Neural progenitor cell (in vitro differentiated cells): ENCODE data around the gene USF2. TPM values are rescaled to one million over a fixed set of nuclear protein-coding genes. Genes with fewer than 3 reads are reported as not detected.

Source experiments
- DNase-seq: peaks from one replicate; pipeline ENCODE4 v3.0.0-alpha.2; 2016; ENCODE audit warnings: low spot score
- H2AFZ ChIP-seq: fragments of 200-600 bp; sonication (generic); replicated peaks from 2 replicates; pipeline ENCODE4 v1.6.1; 2016; ENCODE audit warnings: antibody characterized with exemption
- H3F3A ChIP-seq: fragments of 200-600 bp; sonication (generic); 2 replicates; pipeline ENCODE4 v1.6.1; 2016; ENCODE audit warnings: antibody characterized with exemption, low read depth
- H3K27ac ChIP-seq: fragments of 200-600 bp; sonication (generic); 2 replicates; pipeline ENCODE4 v1.5.1; 2016; ENCODE audit warnings: mild to moderate bottlenecking
- H3K27me3 ChIP-seq: fragments of 200-600 bp; sonication (generic); 2 replicates; pipeline ENCODE4 v1.6.1; 2016; ENCODE audit warnings: mild to moderate bottlenecking, moderate library complexity
- H3K36me3 ChIP-seq: fragments of 200-600 bp; sonication (generic); 2 replicates; pipeline ENCODE4 v1.5.1; 2016
- H3K4me1 ChIP-seq: fragments of 200-600 bp; sonication (generic); 2 replicates; pipeline ENCODE4 v1.6.1; 2016; ENCODE audit warnings: mixed run types
- H3K4me2 ChIP-seq: fragments of 200-600 bp; sonication (generic); 2 replicates; pipeline ENCODE4 v1.6.1; 2016
- H3K4me3 ChIP-seq: fragments of 200-600 bp; sonication (generic); 2 replicates; pipeline ENCODE4 v1.5.1; 2016
- H3K79me2 ChIP-seq: fragments of 200-600 bp; sonication (generic); 2 replicates; pipeline ENCODE4 v1.6.1; 2016; ENCODE audit warnings: low read depth
- H3K9ac ChIP-seq: fragments of 200-600 bp; sonication (generic); 2 replicates; pipeline ENCODE4 v1.6.1; 2016
- H3K9me3 ChIP-seq: fragments of 200-600 bp; sonication (generic); 2 replicates; pipeline ENCODE4 v1.5.1; 2016; ENCODE audit warnings: low read depth
- H4K20me1 ChIP-seq: fragments of 200-600 bp; sonication (generic); 2 replicates; pipeline ENCODE4 v1.6.1; 2016; ENCODE audit warnings: low read depth
- H3K27ac Mint-ChIP-seq: 3 replicates; pipeline ENCODE4 v1.8.0; 2021; ENCODE audit warnings: mixed read lengths
- H3K27me3 Mint-ChIP-seq: 2 replicates; pipeline ENCODE4 v1.8.0; 2022; ENCODE audit warnings: low read depth, mild to moderate bottlenecking, inconsistent platforms, moderate library complexity, mixed read lengths; ENCODE audit not compliant: insufficient read depth
- H3K36me3 Mint-ChIP-seq: 3 replicates; pipeline ENCODE4 v1.8.0; 2021; ENCODE audit warnings: mixed read lengths
- H3K4me1 Mint-ChIP-seq: 3 replicates; pipeline ENCODE4 v1.8.0; 2021; ENCODE audit warnings: mixed read lengths
- H3K4me3 Mint-ChIP-seq: 3 replicates; pipeline ENCODE4 v1.8.0; 2021; ENCODE audit warnings: mild to moderate bottlenecking, moderate library complexity, mixed read lengths
- H3K9me3 Mint-ChIP-seq: 3 replicates; pipeline ENCODE4 v1.8.0; 2020; ENCODE audit warnings: mixed read lengths
- CTCF ChIP-seq: fragments of 200-600 bp; sonication (generic); IDR thresholded peaks from 2 replicates; pipeline ENCODE4 v1.5.1; 2017; ENCODE audit warnings: antibody characterized with exemption, mild to moderate bottlenecking
- EZH2 ChIP-seq: fragments of 200-600 bp; sonication (generic); IDR thresholded peaks from 2 replicates; pipeline ENCODE4 v1.6.1; 2017; ENCODE audit warnings: antibody characterized with exemption, mild to moderate bottlenecking, moderate library complexity
- EZH2phosphoT487 ChIP-seq: fragments of 200-600 bp; sonication (generic); IDR thresholded peaks from 2 replicates; pipeline ENCODE4 v1.6.1; 2017; ENCODE audit warnings: antibody characterized with exemption
- total RNA-seq: library from RNA; depleted of rRNA; stranded (reverse); fragments of >200 nt; gene quantifications from 2 replicates; pipeline ENCODE4 v1.2.3, GENCODE V29; 2015; ENCODE audit warnings: low replicate concordance

USF2 gene
- total RNA-seq, 1 donor from 2014 or later = 46.8 TPM

- no peak overlapping the region for H3K4me3 Mint-ChIP-seq
- H3F3A ChIP-seq = no peaks in the 10 kb centered on the region
- no peak overlapping the region for H3K4me2 ChIP-seq
- peaks cover 85% of the 10 kb centered on the region for H4K20me1 ChIP-seq
- peaks cover 18% of the 10 kb centered on the region for H3K27me3 Mint-ChIP-seq
- H3K36me3 Mint-ChIP-seq = peaks cover 22% of the 10 kb centered on the region
- H3K27ac ChIP-seq = no peak overlapping the region
- H3K27ac Mint-ChIP-seq = no peak overlapping the region
- no peaks in the 10 kb centered on the region for H3K9me3 Mint-ChIP-seq
- peaks cover 5% of the 10 kb centered on the region for H3K36me3 ChIP-seq
- H3K27me3 ChIP-seq = no peaks in the 10 kb centered on the region
- no peak for DNase-seq
- no peak for TF ChIP-seq EZH2phosphoT487
- no peak for TF ChIP-seq CTCF
- no peak overlapping the region for H2AFZ ChIP-seq
- no peak overlapping the region for H3K4me3 ChIP-seq
- H3K4me1 Mint-ChIP-seq = peaks cover 19% of the 10 kb centered on the region
- H3K9ac ChIP-seq = no peak overlapping the region
- H3K4me1 ChIP-seq = peaks cover 7% of the 10 kb centered on the region
- peaks cover 61% of the 10 kb centered on the region for H3K79me2 ChIP-seq
- no peaks in the 10 kb centered on the region for H3K9me3 ChIP-seq
Observed at GRCh38 chr19:35254341-35255297, 14.1 kb upstream of the USF2 start.

DNA sequence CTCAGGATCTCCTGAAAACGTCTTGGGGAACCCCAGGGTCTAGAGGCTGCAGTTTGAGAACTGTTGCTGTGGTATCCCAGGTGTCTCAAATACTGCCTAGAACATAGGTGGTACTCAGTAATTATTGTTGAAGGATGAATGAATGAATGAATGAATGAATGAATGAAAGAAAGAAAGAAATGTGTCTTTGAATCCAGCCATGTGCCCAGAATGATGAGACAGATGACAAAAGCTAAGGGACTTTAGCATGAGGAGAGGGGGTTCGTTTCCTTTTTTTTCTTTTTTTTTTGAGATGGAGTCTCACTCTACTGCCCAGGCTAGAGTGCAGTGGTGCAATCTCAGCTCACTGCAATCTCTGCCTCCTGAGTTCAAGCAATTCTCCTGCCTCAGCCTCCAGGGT, 12.2 kb upstream of the USF2 start:
- Histone ChIP-seq H3K36me3 (peaks cover 5% of the 10 kb centered on the region), H4K20me1 (peaks cover 79% of the 10 kb centered on the region), H3F3A (no peaks in the 10 kb centered on the region), H3K4me3 (no peak overlapping the region), H2AFZ (no peak overlapping the region), H3K79me2 (peaks cover 41% of the 10 kb centered on the region), H3K9me3 (no peaks in the 10 kb centered on the region), H3K27me3 (no peaks in the 10 kb centered on the region), H3K27ac (no peak overlapping the region), H3K4me1 (no peaks in the 10 kb centered on the region), H3K9ac (no peak overlapping the region), H3K4me2 (no peak overlapping the region)
- H3K9me3 Mint-ChIP-seq = no peaks in the 10 kb centered on the region
- H3K36me3 Mint-ChIP-seq = peaks cover 20% of the 10 kb centered on the region
- peak overlapping the region; percentile 8 for H3K4me3 Mint-ChIP-seq
- peaks cover 10% of the 10 kb centered on the region for H3K27me3 Mint-ChIP-seq
- TF ChIP-seq EZH2phosphoT487 (no peak), CTCF (no peak), EZH2 (no peak)
- H3K27ac Mint-ChIP-seq = no peak overlapping the region
- no peak for DNase-seq
- H3K4me1 Mint-ChIP-seq = peaks cover 18% of the 10 kb centered on the region

- Histone ChIP-seq H3K9me3 (no peaks in the 10 kb centered on the region), H3K4me3 (no peak overlapping the region), H2AFZ (no peak overlapping the region), H3K9ac (no peak overlapping the region), H3F3A (no peaks in the 10 kb centered on the region), H3K4me1 (no peaks in the 10 kb centered on the region), H3K27ac (no peak overlapping the region), H3K27me3 (no peaks in the 10 kb centered on the region), H3K4me2 (no peak overlapping the region), H4K20me1 (peaks cover 82% of the 10 kb centered on the region), H3K36me3 (peaks cover 5% of the 10 kb centered on the region), H3K79me2 (peaks cover 38% of the 10 kb centered on the region)
- Mint-ChIP-seq H3K36me3 (peaks cover 18% of the 10 kb centered on the region), H3K9me3 (no peaks in the 10 kb centered on the region), H3K4me3 (no peak overlapping the region), H3K27ac (no peak overlapping the region), H3K4me1 (peaks cover 18% of the 10 kb centered on the region), H3K27me3 (peaks cover 7% of the 10 kb centered on the region)
- DNase-seq = no peak
- TF ChIP-seq CTCF (no peak), EZH2 (no peak), EZH2phosphoT487 (no peak)
Observed at GRCh38 chr19:35257113-35257461, 11.7 kb upstream of the USF2 start.
